HepG2 (cell line): ENCODE measurements around the gene SLC13A3. TPM values are rescaled to one million over a fixed set of nuclear protein-coding genes. Genes with fewer than 3 reads are reported as not detected.

Experiments
- MAFG ChIP-seq: sonication (generic); formaldehyde crosslinking; IDR thresholded peaks from 2 replicates; pipeline ENCODE4 v1.5.1; 2020; ENCODE audit warnings: mild to moderate bottlenecking, missing genetic modification reagents
- POLR2AphosphoS2 ChIP-seq: IDR thresholded peaks from 2 replicates; pipeline ENCODE4 v1.6.1; 2011; ENCODE audit warnings: low read depth, low read length, improper control_type of control experiment
- SOX13 ChIP-seq, 3 experiments: fragments of 450-650 bp in 1 of 3; sonication (generic) in 1 of 3; formaldehyde crosslinking in 1 of 3; IDR thresholded peaks in 2 of 3; conservative IDR thresholded peaks in 1 of 3; 2 replicates each; pipeline versions ENCODE4 v1.5.0 to v1.6.1; 2016 to 2020; ENCODE audit warnings: antibody characterized with exemption in 1 of 3, mild to moderate bottlenecking in 1 of 3, missing compliant biosample characterization in 1 of 3, missing genetic modification reagents in 1 of 3, moderate library complexity in 1 of 3
- TBL1XR1 ChIP-seq: fragments of 150-350 bp; IDR thresholded peaks from 2 replicates; pipeline ENCODE4 v1.6.1; 2014; ENCODE audit warnings: borderline replicate concordance, low read length; ENCODE audit not compliant: partially characterized antibody
- ZMYM4 ChIP-seq: sonication (generic); formaldehyde crosslinking; IDR thresholded peaks from 2 replicates; pipeline ENCODE4 v1.8.1; 2023; ENCODE audit warnings: mild to moderate bottlenecking, missing genetic modification reagents
- ZNF703 ChIP-seq: sonication (generic); formaldehyde crosslinking; IDR thresholded peaks from 2 replicates; pipeline ENCODE4 v1.5.1; 2020; ENCODE audit warnings: missing genetic modification reagents, mild to moderate bottlenecking, moderate library complexity, borderline replicate concordance
- ZNF772 ChIP-seq: sonication (generic); formaldehyde crosslinking; IDR thresholded peaks from 2 replicates; pipeline ENCODE4 v1.5.0; 2020; ENCODE audit warnings: mild to moderate bottlenecking, missing genetic modification reagents
- polyA plus RNA-seq, 8 experiments: library from polyadenylated mRNA; depleted of rRNA in 3 of 8; stranded (reverse) in 7 of 8; unstranded in 1 of 8; fragments of >200 nt; fragmentation: Illumina TruSeq in 4 of 8; extraction: Trizol in 4 of 8; gene quantifications; 2 replicates each; pipeline versions ENCODE4 v1.2.1 to v1.2.3, GENCODE V29; 2011 to 2016; ENCODE audit warnings: low read depth in 4 of 8, missing spikeins in 1 of 8, mixed read lengths in 1 of 8; ENCODE audit not compliant: insufficient read depth in 1 of 8
- total RNA-seq, 5 experiments: library from RNA; depleted of rRNA; stranded (reverse); fragments of >200 nt; fragmentation: Illumina TruSeq; extraction: Trizol; gene quantifications; 2 replicates each; pipeline ENCODE4 v1.2.3, GENCODE V29; 2016; ENCODE audit warnings: low read depth in 1 of 5
- TF ChIP-seq, protein P1 (sequence below), 2 experiments: sonication (generic) in 1 of 2; formaldehyde crosslinking in 1 of 2; IDR thresholded peaks; 2 replicates each; pipeline versions ENCODE4 v1.6.1 to v1.9.0; 2014 to 2022; ENCODE audit warnings: antibody characterized with exemption in 1 of 2, borderline replicate concordance in 1 of 2, inconsistent platforms in 1 of 2, low read depth in 1 of 2, missing genetic modification reagents in 1 of 2
- TF ChIP-seq, protein P2 (sequence below), 2 experiments: fragments of 450-650 bp in 1 of 2; sonication (generic) in 1 of 2; formaldehyde crosslinking; IDR thresholded peaks; 2 replicates each; pipeline versions ENCODE4 v1.5.0 to v1.8.0; 2020 to 2022; ENCODE audit warnings: mild to moderate bottlenecking in 1 of 2, missing genetic modification reagents in 1 of 2
- TF ChIP-seq, protein P3 (sequence below): sonication (generic); formaldehyde crosslinking; IDR thresholded peaks from 2 replicates; pipeline ENCODE4 v1.4.0; 2020; ENCODE audit warnings: missing genetic modification reagents
- TF ChIP-seq, protein P4 (sequence below): sonication (generic); formaldehyde crosslinking; IDR thresholded peaks from 2 replicates; pipeline ENCODE4 v1.4.0; 2020; ENCODE audit warnings: mild to moderate bottlenecking, missing genetic modification reagents, borderline replicate concordance
- TF ChIP-seq, protein P5 (sequence below): sonication (generic); formaldehyde crosslinking; IDR thresholded peaks from 2 replicates; pipeline ENCODE4 v1.4.0; 2020; ENCODE audit warnings: mild to moderate bottlenecking, missing genetic modification reagents

SLC13A3 gene
- total and polyA plus RNA-seq, 2 of the 13 experiments (the other 11 are each of a cell fraction or from before 2014, with no cell fraction given): 66.5 to 76.0 TPM

DNA sequence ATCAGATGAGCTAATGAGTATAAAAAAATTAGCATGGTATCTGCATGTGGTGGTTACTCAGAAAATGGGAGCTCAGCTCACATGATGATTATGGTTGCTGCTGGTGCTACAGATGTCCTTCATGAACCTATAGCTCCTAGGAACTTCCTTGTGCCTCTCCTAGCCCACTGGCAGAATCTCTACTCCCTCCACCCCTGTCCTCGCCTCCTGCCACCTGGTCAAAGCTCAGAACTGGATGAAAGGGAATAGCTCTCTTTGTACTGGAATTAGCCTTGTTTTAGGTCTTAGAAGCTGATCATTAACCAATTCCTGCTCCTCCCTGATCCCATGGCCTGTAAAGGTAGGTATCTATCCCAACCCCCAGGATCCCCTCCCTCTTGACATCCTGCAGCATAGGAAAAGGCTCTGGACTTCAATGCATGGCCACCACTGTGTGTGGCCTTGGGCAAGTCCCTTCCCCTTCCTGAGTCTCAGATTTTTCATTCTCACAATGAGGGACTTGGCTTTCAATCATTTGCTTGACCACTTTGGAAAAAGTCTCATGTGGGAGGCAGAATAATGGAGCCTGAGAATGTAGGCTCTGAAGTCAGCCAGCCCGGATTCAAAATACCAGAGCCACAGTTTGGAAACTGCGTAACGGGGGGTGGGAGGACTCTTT lies 43.9 kb downstream of the SLC13A3 start (continued):
- TF ChIP-seq, protein P1, sequence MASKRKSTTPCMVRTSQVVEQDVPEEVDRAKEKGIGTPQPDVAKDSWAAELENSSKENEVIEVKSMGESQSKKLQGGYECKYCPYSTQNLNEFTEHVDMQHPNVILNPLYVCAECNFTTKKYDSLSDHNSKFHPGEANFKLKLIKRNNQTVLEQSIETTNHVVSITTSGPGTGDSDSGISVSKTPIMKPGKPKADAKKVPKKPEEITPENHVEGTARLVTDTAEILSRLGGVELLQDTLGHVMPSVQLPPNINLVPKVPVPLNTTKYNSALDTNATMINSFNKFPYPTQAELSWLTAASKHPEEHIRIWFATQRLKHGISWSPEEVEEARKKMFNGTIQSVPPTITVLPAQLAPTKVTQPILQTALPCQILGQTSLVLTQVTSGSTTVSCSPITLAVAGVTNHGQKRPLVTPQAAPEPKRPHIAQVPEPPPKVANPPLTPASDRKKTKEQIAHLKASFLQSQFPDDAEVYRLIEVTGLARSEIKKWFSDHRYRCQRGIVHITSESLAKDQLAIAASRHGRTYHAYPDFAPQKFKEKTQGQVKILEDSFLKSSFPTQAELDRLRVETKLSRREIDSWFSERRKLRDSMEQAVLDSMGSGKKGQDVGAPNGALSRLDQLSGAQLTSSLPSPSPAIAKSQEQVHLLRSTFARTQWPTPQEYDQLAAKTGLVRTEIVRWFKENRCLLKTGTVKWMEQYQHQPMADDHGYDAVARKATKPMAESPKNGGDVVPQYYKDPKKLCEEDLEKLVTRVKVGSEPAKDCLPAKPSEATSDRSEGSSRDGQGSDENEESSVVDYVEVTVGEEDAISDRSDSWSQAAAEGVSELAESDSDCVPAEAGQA (IDR thresholded peaks at IDR 0.05; ENCODE audit: low read depth): no peak
- TF ChIP-seq, protein P1 (CRISPR knock-in tag; IDR thresholded peaks at IDR 0.05; ENCODE audit: borderline replicate concordance): no peak
- TF ChIP-seq ZNF772 (peak; percentile 46), MAFG (CRISPR knock-in tag) (no peak), SOX13 (IDR thresholded peaks at IDR 0.05) (peak; percentile 59; the same call in 1 of the 2 replicates), SOX13 (CRISPR knock-in tag; conservative IDR thresholded peaks at IDR 0.05 in 1 of 2, IDR thresholded peaks at IDR 0.05 in 1 of 2) (peak in 1 of 2 experiments; percentile 93; a peak in 2 of 4 replicates), ZNF703 (CRISPR knock-in tag) (no peak), POLR2AphosphoS2 (no peak), ZMYM4 (peak; percentile 93), TBL1XR1 (peak; percentile 9)
- TF ChIP-seq, protein P2, sequence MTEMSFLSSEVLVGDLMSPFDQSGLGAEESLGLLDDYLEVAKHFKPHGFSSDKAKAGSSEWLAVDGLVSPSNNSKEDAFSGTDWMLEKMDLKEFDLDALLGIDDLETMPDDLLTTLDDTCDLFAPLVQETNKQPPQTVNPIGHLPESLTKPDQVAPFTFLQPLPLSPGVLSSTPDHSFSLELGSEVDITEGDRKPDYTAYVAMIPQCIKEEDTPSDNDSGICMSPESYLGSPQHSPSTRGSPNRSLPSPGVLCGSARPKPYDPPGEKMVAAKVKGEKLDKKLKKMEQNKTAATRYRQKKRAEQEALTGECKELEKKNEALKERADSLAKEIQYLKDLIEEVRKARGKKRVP (CRISPR knock-in tag; IDR thresholded peaks at IDR 0.05): no peak
- TF ChIP-seq, protein P3, sequence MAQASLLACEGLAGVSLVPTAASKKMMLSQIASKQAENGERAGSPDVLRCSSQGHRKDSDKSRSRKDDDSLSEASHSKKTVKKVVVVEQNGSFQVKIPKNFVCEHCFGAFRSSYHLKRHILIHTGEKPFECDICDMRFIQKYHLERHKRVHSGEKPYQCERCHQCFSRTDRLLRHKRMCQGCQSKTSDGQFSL (CRISPR knock-in tag): no peak; the same call in 1 of the 2 replicates
- TF ChIP-seq, protein P4, sequence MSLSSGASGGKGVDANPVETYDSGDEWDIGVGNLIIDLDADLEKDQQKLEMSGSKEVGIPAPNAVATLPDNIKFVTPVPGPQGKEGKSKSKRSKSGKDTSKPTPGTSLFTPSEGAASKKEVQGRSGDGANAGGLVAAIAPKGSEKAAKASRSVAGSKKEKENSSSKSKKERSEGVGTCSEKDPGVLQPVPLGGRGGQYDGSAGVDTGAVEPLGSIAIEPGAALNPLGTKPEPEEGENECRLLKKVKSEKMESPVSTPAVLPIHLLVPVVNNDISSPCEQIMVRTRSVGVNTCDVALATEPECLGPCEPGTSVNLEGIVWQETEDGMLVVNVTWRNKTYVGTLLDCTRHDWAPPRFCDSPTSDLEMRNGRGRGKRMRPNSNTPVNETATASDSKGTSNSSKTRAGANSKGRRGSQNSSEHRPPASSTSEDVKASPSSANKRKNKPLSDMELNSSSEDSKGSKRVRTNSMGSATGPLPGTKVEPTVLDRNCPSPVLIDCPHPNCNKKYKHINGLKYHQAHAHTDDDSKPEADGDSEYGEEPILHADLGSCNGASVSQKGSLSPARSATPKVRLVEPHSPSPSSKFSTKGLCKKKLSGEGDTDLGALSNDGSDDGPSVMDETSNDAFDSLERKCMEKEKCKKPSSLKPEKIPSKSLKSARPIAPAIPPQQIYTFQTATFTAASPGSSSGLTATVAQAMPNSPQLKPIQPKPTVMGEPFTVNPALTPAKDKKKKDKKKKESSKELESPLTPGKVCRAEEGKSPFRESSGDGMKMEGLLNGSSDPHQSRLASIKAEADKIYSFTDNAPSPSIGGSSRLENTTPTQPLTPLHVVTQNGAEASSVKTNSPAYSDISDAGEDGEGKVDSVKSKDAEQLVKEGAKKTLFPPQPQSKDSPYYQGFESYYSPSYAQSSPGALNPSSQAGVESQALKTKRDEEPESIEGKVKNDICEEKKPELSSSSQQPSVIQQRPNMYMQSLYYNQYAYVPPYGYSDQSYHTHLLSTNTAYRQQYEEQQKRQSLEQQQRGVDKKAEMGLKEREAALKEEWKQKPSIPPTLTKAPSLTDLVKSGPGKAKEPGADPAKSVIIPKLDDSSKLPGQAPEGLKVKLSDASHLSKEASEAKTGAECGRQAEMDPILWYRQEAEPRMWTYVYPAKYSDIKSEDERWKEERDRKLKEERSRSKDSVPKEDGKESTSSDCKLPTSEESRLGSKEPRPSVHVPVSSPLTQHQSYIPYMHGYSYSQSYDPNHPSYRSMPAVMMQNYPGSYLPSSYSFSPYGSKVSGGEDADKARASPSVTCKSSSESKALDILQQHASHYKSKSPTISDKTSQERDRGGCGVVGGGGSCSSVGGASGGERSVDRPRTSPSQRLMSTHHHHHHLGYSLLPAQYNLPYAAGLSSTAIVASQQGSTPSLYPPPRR (CRISPR knock-in tag): no peak; the same call in none of the 2 replicates
- TF ChIP-seq, protein P5, sequence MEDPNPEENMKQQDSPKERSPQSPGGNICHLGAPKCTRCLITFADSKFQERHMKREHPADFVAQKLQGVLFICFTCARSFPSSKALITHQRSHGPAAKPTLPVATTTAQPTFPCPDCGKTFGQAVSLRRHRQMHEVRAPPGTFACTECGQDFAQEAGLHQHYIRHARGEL (CRISPR knock-in tag): peak; percentile 45; the same call in 1 of the 2 replicates
